Measurements from ENCODE around the gene CCM2L. TPM values are rescaled to one million over a fixed set of nuclear protein-coding genes. Genes with fewer than 3 reads are reported as not detected.

CCM2L gene
- total and polyA plus RNA-seq, 7 donors, result 3.3 to 7.3 (median 4.0) TPM

DNA sequence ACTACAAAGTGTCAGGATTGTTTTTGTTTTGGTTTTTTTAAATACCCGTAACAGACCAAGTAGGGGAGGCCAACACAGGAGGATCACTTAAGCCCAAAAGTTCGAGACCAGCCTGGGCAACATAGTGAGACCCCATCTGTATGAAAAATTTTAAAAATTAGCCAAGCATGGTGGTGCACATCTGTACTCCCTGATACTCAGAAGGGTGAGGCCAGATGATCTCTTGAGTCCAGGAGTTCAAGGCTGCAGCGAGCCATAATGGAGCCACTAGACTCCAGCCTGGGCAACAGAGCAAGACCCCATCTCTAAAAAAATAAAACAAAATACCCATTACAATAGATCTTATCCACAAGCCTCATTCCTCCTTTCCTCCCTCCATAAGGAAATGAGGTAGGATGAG lies 70.5 kb downstream of the CCM2L start:
- no peak for DNase-seq
- TF ChIP-seq CTCF (IDR thresholded peaks at IDR 0.05), result no peak
- Histone ChIP-seq H3K9me3 (no peaks in the 10 kb centered on the region), H3K36me3 (ENCODE audit: insufficient read depth in 1 of 2, low read depth in 1 of 2) (no peaks in the 10 kb centered on the region), H3K4me3 (no peak overlapping the region), H3K27me3 (ENCODE audit: insufficient read depth in 3 of 3, low read length in 2 of 3) (peaks cover 0 to 2% (median 0%) of the 10 kb centered on the region in 3 donors), H3K4me1 (no peaks in the 10 kb centered on the region), H3K27ac (no peak overlapping the region)
- ATAC-seq, result no peak
- 60 to 84% (median 62%) methylated on average over 3 of the region's 3 CpGs for WGBS, 3 donors
- intact Hi-C loops (cut with DNase I), result no loop called here

Other genes starting within 250 kb of the CCM2L start
- gene MYLK2, start 191.1 kb upstream of the CCM2L start, total RNA-seq, result 100 to 1,000 TPM in 2 of 4 donors, 10 to 100 TPM in 2; 55.8 to 144 (median 102) TPM
- gene MYLK2, start 191.1 kb upstream of the CCM2L start, polyA plus RNA-seq, result 100 to 1,000 TPM in 1 of 3 donors, 10 to 100 TPM in 2; 30.6 to 273 (median 91.4) TPM
- gene FOXS1, start 164.8 kb upstream of the CCM2L start, total RNA-seq, result 1 to 10 TPM in 2 of 4 donors, under 1 TPM in 2; 0.59 to 3.8 (median 1.2) TPM
- gene FOXS1, start 164.8 kb upstream of the CCM2L start, polyA plus RNA-seq, result 1 to 10 TPM in 1 of 3 donors, under 1 TPM in 2; 0.65 to 1.3 (median 0.87) TPM
- gene DUSP15, start 139.9 kb upstream of the CCM2L start, total RNA-seq, result under 1 TPM in 1 of 4 donors, not detected in 3; 0.51 TPM
- gene DUSP15, start 139.9 kb upstream of the CCM2L start, polyA plus RNA-seq, result under 1 TPM; 0.04 to 0.22 (median 0.17) TPM
- not detected for gene TTLL9, start 139.8 kb upstream of the CCM2L start, total RNA-seq
- gene TTLL9, start 139.8 kb upstream of the CCM2L start, polyA plus RNA-seq, result under 1 TPM in 1 of 3 donors, not detected in 2; 0.01 TPM
- 10 to 100 TPM in 2 of 4 donors, 1 to 10 TPM in 2; 7.8 to 15.8 (median 11.1) TPM for gene PDRG1, start 58.4 kb upstream of the CCM2L start, total RNA-seq
- 10 to 100 TPM; 12.9 to 37.5 (median 32.4) TPM for gene PDRG1, start 58.4 kb upstream of the CCM2L start, polyA plus RNA-seq
- gene XKR7, start 42.3 kb upstream of the CCM2L start, total RNA-seq, result under 1 TPM in 1 of 4 donors, not detected in 3; 0.02 TPM
- under 1 TPM in 1 of 3 donors, not detected in 2; under 0.01 TPM for gene XKR7, start 42.3 kb upstream of the CCM2L start, polyA plus RNA-seq
- gene HCK, start 41.8 kb downstream of the CCM2L start, total RNA-seq, result 1 to 10 TPM; 1.9 to 5.5 (median 2.8) TPM
- gene HCK, start 41.8 kb downstream of the CCM2L start, polyA plus RNA-seq, result 1 to 10 TPM in 2 of 3 donors, under 1 TPM in 1; 0.79 to 1.2 (median 1.2) TPM
- gene TM9SF4, start 99.3 kb downstream of the CCM2L start, total RNA-seq, result 10 to 100 TPM; 25.7 to 28.0 (median 27.0) TPM
- gene TM9SF4, start 99.3 kb downstream of the CCM2L start, polyA plus RNA-seq, result 10 to 100 TPM; 14.0 to 18.0 (median 17.9) TPM
- gene PLAGL2, start 197.3 kb downstream of the CCM2L start, total RNA-seq, result 1 to 10 TPM; 4.9 to 9.6 (median 6.0) TPM
- gene PLAGL2, start 197.3 kb downstream of the CCM2L start, polyA plus RNA-seq, result 1 to 10 TPM; 1.7 to 5.3 (median 2.3) TPM
- gene POFUT1, start 197.4 kb downstream of the CCM2L start, total RNA-seq, result 10 to 100 TPM; 14.0 to 20.8 (median 17.1) TPM
- gene POFUT1, start 197.4 kb downstream of the CCM2L start, polyA plus RNA-seq, result 10 to 100 TPM in 1 of 3 donors, 1 to 10 TPM in 2; 7.8 to 22.9 (median 8.1) TPM

Data from psoas muscle (tissue), 8 donors.